Liver (tissue), 9 donors: Measurements from ENCODE around the gene IFI35. TPM values are rescaled to one million over a fixed set of nuclear protein-coding genes. Genes with fewer than 3 reads are reported as not detected.
"Not testable (repeated sequence)": the region's sequence is repeated elsewhere in the genome, so short reads cannot be mapped to it uniquely, and the experiment has no call there.

Experiments used
- DNase-seq: peaks from one replicate; pipeline ENCODE4 v3.0.0-alpha.2; 2017; ENCODE audit warnings: low spot score
- H3K27ac ChIP-seq, 2 donors: one replicate each; pipeline ENCODE4 v1.7.0; 2013; ENCODE audit warnings: inconsistent platforms in 2 of 2, low read length in 2 of 2, control low read depth in 1 of 2, low read depth in 1 of 2, mild to moderate bottlenecking in 1 of 2
- H3K27me3 ChIP-seq, 4 donors: one replicate each; pipeline versions ENCODE4 v1.6.1 to v1.7.0; 2013; ENCODE audit warnings: low read length in 3 of 4, inconsistent platforms in 1 of 4, mild to moderate bottlenecking in 1 of 4, moderate library complexity in 1 of 4; ENCODE audit not compliant: control insufficient read depth in 4 of 4, insufficient read depth in 4 of 4
- H3K36me3 ChIP-seq, 4 donors: one replicate each; pipeline versions ENCODE4 v1.6.1 to v1.7.0; 2013; ENCODE audit warnings: low read length in 3 of 4, mild to moderate bottlenecking in 3 of 4, low read depth in 1 of 4, moderate library complexity in 1 of 4; ENCODE audit not compliant: control insufficient read depth in 4 of 4, insufficient read depth in 3 of 4
- H3K4me1 ChIP-seq, 4 donors: one replicate each; pipeline versions ENCODE4 v1.6.1 to v1.7.0; 2013; ENCODE audit warnings: low read length in 3 of 4, mild to moderate bottlenecking in 3 of 4, moderate library complexity in 1 of 4; ENCODE audit not compliant: control insufficient read depth in 4 of 4, insufficient read depth in 4 of 4
- H3K4me3 ChIP-seq, 3 donors: one replicate each; pipeline versions ENCODE4 v1.6.1 to v1.7.0; 2013; ENCODE audit warnings: low read length in 3 of 3, control low read depth in 1 of 3, low read depth in 1 of 3, mild to moderate bottlenecking in 1 of 3
- H3K9ac ChIP-seq, 2 donors: one replicate each; pipeline ENCODE4 v1.7.0; 2013; ENCODE audit warnings: low read length in 2 of 2, mild to moderate bottlenecking in 2 of 2, moderate library complexity in 2 of 2, control low read depth in 1 of 2, low read depth in 1 of 2
- H3K9me3 ChIP-seq, 4 donors: one replicate each; pipeline versions ENCODE4 v1.6.1 to v1.7.0; 2013; ENCODE audit warnings: low read length in 3 of 4; ENCODE audit not compliant: control insufficient read depth in 4 of 4
- EGR1 ChIP-seq, 2 donors: IDR thresholded peaks; 2 replicates each; pipeline ENCODE4 v1.6.1; 2016 to 2018; ENCODE audit warnings: antibody characterized with exemption in 2 of 2, low read depth in 2 of 2
- HNF4A ChIP-seq, 2 donors: conservative IDR thresholded peaks; 2 replicates each; pipeline ENCODE4 v1.6.1; 2016; ENCODE audit warnings: antibody characterized with exemption in 2 of 2, mild to moderate bottlenecking in 2 of 2
- HNF4G ChIP-seq: IDR thresholded peaks from 2 replicates; pipeline ENCODE4 v1.6.1; 2016; ENCODE audit warnings: antibody characterized with exemption
- NR2F2 ChIP-seq: IDR thresholded peaks from 2 replicates; pipeline ENCODE4 v1.6.1; 2016; ENCODE audit warnings: antibody characterized with exemption
- RAD21 ChIP-seq, 2 donors: IDR thresholded peaks; 2 replicates each; pipeline ENCODE4 v1.6.1; 2016; ENCODE audit warnings: antibody characterized with exemption in 2 of 2, mild to moderate bottlenecking in 2 of 2
- RXRA ChIP-seq, 2 donors: IDR thresholded peaks; 2 replicates each; pipeline ENCODE4 v1.6.1; 2017 to 2018; ENCODE audit warnings: antibody characterized with exemption in 2 of 2, mild to moderate bottlenecking in 1 of 2
- SP1 ChIP-seq: IDR thresholded peaks from 2 replicates; pipeline ENCODE4 v1.6.1; 2018; ENCODE audit warnings: antibody characterized with exemption, mild to moderate bottlenecking
- TAF1 ChIP-seq: conservative IDR thresholded peaks from 2 replicates; pipeline ENCODE4 v1.6.1; 2016; ENCODE audit warnings: antibody characterized with exemption, mild to moderate bottlenecking
- YY1 ChIP-seq: IDR thresholded peaks from 2 replicates; pipeline ENCODE4 v1.6.1; 2016; ENCODE audit warnings: antibody characterized with exemption, mild to moderate bottlenecking
- WGBS: extraction: QIAGEN DNeasy Blood & Tissue Kit; methylation state at CpG from one replicate; pipeline ENCODE4 v1.1.7; 2013; 5-methylcytosine and 5-hydroxymethylcytosine counted together
- polyA plus RNA-seq, 2 donors: library from polyadenylated mRNA; stranded (reverse) in 1 of 2; unstranded in 1 of 2; fragments of 200-250 nt in 1 of 2; fragments of >200 nt in 1 of 2; fragmentation: Nextera tagmentation in 1 of 2; extraction: Ambion mirVana in 1 of 2; gene quantifications; one replicate each; pipeline versions ENCODE4 v1.2.1 to v1.2.3, GENCODE V29; 2013 to 2015
- total RNA-seq, 2 donors: library from RNA; depleted of rRNA; stranded (reverse); fragments of >200 nt; gene quantifications; one replicate each; pipeline ENCODE4 v1.2.3, GENCODE V29; 2014
- TF ChIP-seq, protein P1 (sequence below): IDR thresholded peaks from 2 replicates; pipeline ENCODE4 v1.6.1; 2016; ENCODE audit warnings: antibody characterized with exemption
- TF ChIP-seq, protein P2 (sequence below): fragments of 150-350 bp; IDR thresholded peaks from 2 replicates; pipeline ENCODE4 v1.5.1; 2017; ENCODE audit warnings: improper control_type of control experiment, low read depth, low read length; ENCODE audit not compliant: missing input control
- TF ChIP-seq, protein P3 (sequence below): IDR thresholded peaks from 2 replicates; pipeline ENCODE4 v1.6.1; 2016; ENCODE audit warnings: antibody characterized with exemption, mild to moderate bottlenecking
- TF ChIP-seq, protein P4 (sequence below): IDR thresholded peaks from 2 replicates; pipeline ENCODE4 v1.6.1; 2016; ENCODE audit warnings: antibody characterized with exemption
- donor health status: healthy.
- donor health status: healthy.
- donor health status: healthy.
- donor health status: healthy.
- donor health status: healthy.

IFI35 gene
- total and polyA plus RNA-seq, 4 donors, result 11.9 to 34.6 (median 22.0) TPM

DNA sequence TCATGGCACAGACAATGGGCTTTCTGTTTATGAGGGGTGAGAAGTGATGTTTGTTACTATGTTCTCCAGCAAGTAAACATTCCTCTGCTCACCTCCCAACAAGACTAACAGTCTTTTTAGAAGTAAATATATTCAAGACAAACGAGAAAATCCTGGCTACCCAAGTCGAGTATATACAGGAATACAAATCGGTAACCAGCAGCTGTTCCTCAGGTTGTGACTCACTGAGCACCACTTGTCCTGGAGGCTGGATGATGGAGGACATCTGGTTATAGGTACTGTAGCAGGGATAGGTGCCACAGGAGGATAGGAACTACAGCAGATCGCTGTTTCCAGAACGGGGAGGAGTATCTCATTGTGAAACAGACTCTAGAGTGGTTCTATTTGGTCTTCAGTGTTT lies 13.7 kb upstream of the IFI35 start:
- no peak for TF ChIP-seq HNF4A (conservative IDR thresholded peaks at IDR 0.05)
- no peak for TF ChIP-seq YY1
- TF ChIP-seq RAD21 (IDR thresholded peaks at IDR 0.05), result no peak
- TF ChIP-seq, protein P1, sequence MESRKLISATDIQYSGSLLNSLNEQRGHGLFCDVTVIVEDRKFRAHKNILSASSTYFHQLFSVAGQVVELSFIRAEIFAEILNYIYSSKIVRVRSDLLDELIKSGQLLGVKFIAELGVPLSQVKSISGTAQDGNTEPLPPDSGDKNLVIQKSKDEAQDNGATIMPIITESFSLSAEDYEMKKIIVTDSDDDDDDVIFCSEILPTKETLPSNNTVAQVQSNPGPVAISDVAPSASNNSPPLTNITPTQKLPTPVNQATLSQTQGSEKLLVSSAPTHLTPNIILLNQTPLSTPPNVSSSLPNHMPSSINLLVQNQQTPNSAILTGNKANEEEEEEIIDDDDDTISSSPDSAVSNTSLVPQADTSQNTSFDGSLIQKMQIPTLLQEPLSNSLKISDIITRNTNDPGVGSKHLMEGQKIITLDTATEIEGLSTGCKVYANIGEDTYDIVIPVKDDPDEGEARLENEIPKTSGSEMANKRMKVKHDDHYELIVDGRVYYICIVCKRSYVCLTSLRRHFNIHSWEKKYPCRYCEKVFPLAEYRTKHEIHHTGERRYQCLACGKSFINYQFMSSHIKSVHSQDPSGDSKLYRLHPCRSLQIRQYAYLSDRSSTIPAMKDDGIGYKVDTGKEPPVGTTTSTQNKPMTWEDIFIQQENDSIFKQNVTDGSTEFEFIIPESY, result no peak
- TF ChIP-seq, protein P2, sequence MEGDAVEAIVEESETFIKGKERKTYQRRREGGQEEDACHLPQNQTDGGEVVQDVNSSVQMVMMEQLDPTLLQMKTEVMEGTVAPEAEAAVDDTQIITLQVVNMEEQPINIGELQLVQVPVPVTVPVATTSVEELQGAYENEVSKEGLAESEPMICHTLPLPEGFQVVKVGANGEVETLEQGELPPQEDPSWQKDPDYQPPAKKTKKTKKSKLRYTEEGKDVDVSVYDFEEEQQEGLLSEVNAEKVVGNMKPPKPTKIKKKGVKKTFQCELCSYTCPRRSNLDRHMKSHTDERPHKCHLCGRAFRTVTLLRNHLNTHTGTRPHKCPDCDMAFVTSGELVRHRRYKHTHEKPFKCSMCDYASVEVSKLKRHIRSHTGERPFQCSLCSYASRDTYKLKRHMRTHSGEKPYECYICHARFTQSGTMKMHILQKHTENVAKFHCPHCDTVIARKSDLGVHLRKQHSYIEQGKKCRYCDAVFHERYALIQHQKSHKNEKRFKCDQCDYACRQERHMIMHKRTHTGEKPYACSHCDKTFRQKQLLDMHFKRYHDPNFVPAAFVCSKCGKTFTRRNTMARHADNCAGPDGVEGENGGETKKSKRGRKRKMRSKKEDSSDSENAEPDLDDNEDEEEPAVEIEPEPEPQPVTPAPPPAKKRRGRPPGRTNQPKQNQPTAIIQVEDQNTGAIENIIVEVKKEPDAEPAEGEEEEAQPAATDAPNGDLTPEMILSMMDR, result no peak
- no peak for TF ChIP-seq EGR1 (IDR thresholded peaks at IDR 0.05; ENCODE audit: low read depth in 2 of 2)
- TF ChIP-seq RXRA (IDR thresholded peaks at IDR 0.05), result no peak
- TF ChIP-seq, protein P3, sequence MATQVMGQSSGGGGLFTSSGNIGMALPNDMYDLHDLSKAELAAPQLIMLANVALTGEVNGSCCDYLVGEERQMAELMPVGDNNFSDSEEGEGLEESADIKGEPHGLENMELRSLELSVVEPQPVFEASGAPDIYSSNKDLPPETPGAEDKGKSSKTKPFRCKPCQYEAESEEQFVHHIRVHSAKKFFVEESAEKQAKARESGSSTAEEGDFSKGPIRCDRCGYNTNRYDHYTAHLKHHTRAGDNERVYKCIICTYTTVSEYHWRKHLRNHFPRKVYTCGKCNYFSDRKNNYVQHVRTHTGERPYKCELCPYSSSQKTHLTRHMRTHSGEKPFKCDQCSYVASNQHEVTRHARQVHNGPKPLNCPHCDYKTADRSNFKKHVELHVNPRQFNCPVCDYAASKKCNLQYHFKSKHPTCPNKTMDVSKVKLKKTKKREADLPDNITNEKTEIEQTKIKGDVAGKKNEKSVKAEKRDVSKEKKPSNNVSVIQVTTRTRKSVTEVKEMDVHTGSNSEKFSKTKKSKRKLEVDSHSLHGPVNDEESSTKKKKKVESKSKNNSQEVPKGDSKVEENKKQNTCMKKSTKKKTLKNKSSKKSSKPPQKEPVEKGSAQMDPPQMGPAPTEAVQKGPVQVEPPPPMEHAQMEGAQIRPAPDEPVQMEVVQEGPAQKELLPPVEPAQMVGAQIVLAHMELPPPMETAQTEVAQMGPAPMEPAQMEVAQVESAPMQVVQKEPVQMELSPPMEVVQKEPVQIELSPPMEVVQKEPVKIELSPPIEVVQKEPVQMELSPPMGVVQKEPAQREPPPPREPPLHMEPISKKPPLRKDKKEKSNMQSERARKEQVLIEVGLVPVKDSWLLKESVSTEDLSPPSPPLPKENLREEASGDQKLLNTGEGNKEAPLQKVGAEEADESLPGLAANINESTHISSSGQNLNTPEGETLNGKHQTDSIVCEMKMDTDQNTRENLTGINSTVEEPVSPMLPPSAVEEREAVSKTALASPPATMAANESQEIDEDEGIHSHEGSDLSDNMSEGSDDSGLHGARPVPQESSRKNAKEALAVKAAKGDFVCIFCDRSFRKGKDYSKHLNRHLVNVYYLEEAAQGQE, result no peak
- TF ChIP-seq SP1, result no peak
- TF ChIP-seq HNF4G, result no peak
- TF ChIP-seq TAF1, result no peak
- TF ChIP-seq, protein P4, sequence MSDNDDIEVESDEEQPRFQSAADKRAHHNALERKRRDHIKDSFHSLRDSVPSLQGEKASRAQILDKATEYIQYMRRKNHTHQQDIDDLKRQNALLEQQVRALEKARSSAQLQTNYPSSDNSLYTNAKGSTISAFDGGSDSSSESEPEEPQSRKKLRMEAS, result no peak
- TF ChIP-seq NR2F2, result no peak
- H3K36me3 ChIP-seq, result peaks cover 22 to 43% (median 27%) of the 10 kb centered on the region in 4 donors
- WGBS, result 91% methylated on average over 5 of the region's 5 CpGs

DNA sequence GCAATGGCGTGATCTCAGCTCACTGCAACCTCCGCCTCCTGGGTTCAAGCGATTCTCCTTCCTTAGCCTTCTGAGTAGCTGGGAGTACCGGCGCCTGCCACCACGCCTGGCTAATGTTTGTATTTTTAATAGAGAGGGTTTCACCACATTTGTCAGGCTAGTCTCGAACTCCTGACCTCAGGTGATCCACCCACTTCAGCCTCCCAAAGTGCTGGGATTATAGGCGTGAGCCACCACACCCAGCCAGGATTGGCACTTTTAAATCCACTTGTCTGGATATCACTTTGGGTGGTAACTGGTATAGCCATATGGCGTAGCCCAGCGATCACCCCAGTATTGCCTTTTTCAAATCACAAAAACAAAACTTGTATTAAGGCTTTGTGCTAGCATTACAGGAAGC lies 12.7 kb upstream of the IFI35 start:
- not testable (repeated sequence) for H3K4me3 ChIP-seq, H3K9ac ChIP-seq, H3K9me3 ChIP-seq, H3K4me1 ChIP-seq, H3K27ac ChIP-seq, H3K27me3 ChIP-seq, DNase-seq
- H3K36me3 ChIP-seq, result peaks cover 19 to 38% (median 27%) of the 10 kb centered on the region in 4 donors
- 84% methylated on average over 10 of the region's 10 CpGs for WGBS

More for the DNA sequence above, 13.7 kb upstream of the IFI35 start:
- no peaks in the 10 kb centered on the region for H3K9me3 ChIP-seq
- DNase-seq, result no peak
- no peaks in the 10 kb centered on the region for H3K27me3 ChIP-seq
- no peak overlapping the region for H3K4me3 ChIP-seq
- H3K9ac ChIP-seq, result no peak overlapping the region
- peaks cover 4 to 9% (median 5%) of the 10 kb centered on the region in 4 donors for H3K4me1 ChIP-seq
- no peak overlapping the region for H3K27ac ChIP-seq
